Heart right ventricle (tissue), 16 donors: ENCODE data around the gene EXT2. TPM values are rescaled to one million over a fixed set of nuclear protein-coding genes. Genes with fewer than 3 reads are reported as not detected.

Experiments
- ATAC-seq, 8 donors: fragments of 200-7000 bp; cut with Tn5 transposase; one replicate each; pipeline ENCODE4 v1.9.1; 2020; ENCODE audit warnings: mild to moderate bottlenecking in 8 of 8, moderate library complexity in 8 of 8, moderate number of reproducible peaks in 1 of 8
- DNase-seq, 2 donors: peaks; one replicate each; pipeline ENCODE4 v3.0.0-alpha.2; 2020
- H3K27ac ChIP-seq, 10 donors: fragments of 200-600 bp; sonication (generic) in 2 of 10; one replicate each; pipeline versions ENCODE4 v1.5.0 to v1.8.0; 2020 to 2022; ENCODE audit warnings: mild to moderate bottlenecking in 3 of 10
- H3K27me3 ChIP-seq, 7 donors: fragments of 200-600 bp; one replicate each; pipeline ENCODE4 v1.8.0; 2021 to 2022; ENCODE audit warnings: mild to moderate bottlenecking in 2 of 7
- H3K36me3 ChIP-seq, 9 donors: fragments of 200-600 bp; sonication (generic) in 1 of 9; one replicate each; pipeline versions ENCODE4 v1.5.0 to v1.8.0; 2020 to 2022; ENCODE audit warnings: mild to moderate bottlenecking in 2 of 9
- H3K4me1 ChIP-seq, 9 donors: fragments of 200-600 bp; sonication (generic) in 1 of 9; one replicate each; pipeline versions ENCODE4 v1.5.0 to v1.8.0; 2020 to 2022; ENCODE audit warnings: mild to moderate bottlenecking in 4 of 9
- H3K4me3 ChIP-seq, 10 donors: fragments of 200-600 bp; sonication (generic) in 2 of 10; one replicate each; pipeline versions ENCODE4 v1.5.0 to v1.8.0; 2020 to 2022; ENCODE audit warnings: mild to moderate bottlenecking in 7 of 10, moderate library complexity in 2 of 10
- H3K9me3 ChIP-seq, 11 donors: fragments of 200-600 bp in 10 of 11; sonication (generic) in 2 of 11; one replicate each; pipeline versions ENCODE4 v1.5.0 to v1.8.0; 2013 to 2022; ENCODE audit warnings: mild to moderate bottlenecking in 2 of 11, control low read depth in 1 of 11, moderate library complexity in 1 of 11
- CTCF ChIP-seq, 9 donors: fragments of 200-600 bp; sonication (generic) in 2 of 9; IDR thresholded peaks; one replicate each; pipeline versions ENCODE4 v1.5.0 to v1.8.0; 2021 to 2022; ENCODE audit warnings: antibody characterized with exemption in 9 of 9, mild to moderate bottlenecking in 5 of 9, moderate library complexity in 1 of 9
- WGBS, 2 donors: extraction: QIAGEN DNeasy Blood & Tissue Kit; methylation state at CpG; one replicate each; pipeline ENCODE4 v1.1.7; 2013; ENCODE audit warnings: inconsistent platforms in 1 of 2; 5-methylcytosine and 5-hydroxymethylcytosine counted together
- intact Hi-C, 10 donors: fragments of 100-400 bp; cut with DNase I; formaldehyde crosslinking; loops; one replicate each; pipeline versions ENCODE4 v1.11.1 to v1.14.2; 2022
- polyA plus RNA-seq, 2 donors: library from polyadenylated mRNA; stranded (reverse); fragments of 200-250 nt; gene quantifications; one replicate each; pipeline ENCODE4 v1.2.3, GENCODE V29; 2013
- total RNA-seq, 10 donors: library from RNA; stranded (reverse); fragmentation: NEBNext Ultra II Directional in 3 of 10; extraction: Animal tissue kit (Norgen Biotek cat#: 25700) in 3 of 10; gene quantifications; one replicate each; pipeline versions ENCODE4 v1.2.1 to v1.2.4, GENCODE V29; 2021 to 2023
- donor health status: Arrhythmogenic right ventricular cardiomyopathy.
- donor health status: ischemic (EF 13 %, LVEDD 7.1; RV severe dilation, severe dysfunction).
- donor health status: healthy with polysubstance abuse.
- donor health status: DM: no; HTN: yes; CAD: no.
- donor health status: DM: no; HTN: no; CAD: no.
- donor health status: ischemic (EF 25% LVEDD 6.9; RV normal size, moderate dysfunction).
- donor health status: ischemic (EF 25% LVEDD 5.7; RV mildly dilated, moderate dysfunction).
- donor health status: healthy.
- donor health status: DM: yes; HTN: yes; CAD: no.
- donor health status: Ischemic cardiomyopathy.
- donor health status: ischemic (EF 35%, LVEDD 5.7; RV mildly dilated, moderate dysfunction).
- donor health status: nonischemic (EF 11% LVEDD 7.7; RV severe dilation, severe dysfunction).
- donor health status: DM: yes; HTN: yes; CAD: no.
- donor health status: PGD.
- donor health status: ischemic (EF 29% LVEDD 5.4; RV normal size, mild dysfunction).
- donor health status: nonischemic (EF 23%, LVEDD 6.1; RV moderate dilation, normal function).

Gene EXT2
- total and polyA plus RNA-seq, 12 donors, result 18.7 to 35.1 (median 28.2) TPM

- WGBS, 2 donors, result 98 to 100% methylated on average over 10 of the region's 10 CpGs
- Histone ChIP-seq H3K4me3 (no peak overlapping the region), H3K36me3 (no peaks in the 10 kb centered on the region), H3K4me1 (peaks cover 0 to 3% (median 0%) of the 10 kb centered on the region in 9 donors), H3K27ac (no peak overlapping the region), H3K27me3 (no peaks in the 10 kb centered on the region), H3K9me3 (no peaks in the 10 kb centered on the region)
- DNase-seq (no peak), ATAC-seq (no peak)
- TF ChIP-seq CTCF (IDR thresholded peaks at IDR 0.05), result no peak
- intact Hi-C loops, result no loop called here
These were observed 179.8 kb downstream of the EXT2 start for GRCh38 chr11:44275241-44275640.

- H3K27me3 ChIP-seq, result no peaks in the 10 kb centered on the region
- no peak for ATAC-seq
- intact Hi-C loops, result no loop called here
- WGBS, 2 donors, result 87 to 88% methylated on average over 7 of the region's 7 CpGs
- no peak overlapping the region for H3K4me3 ChIP-seq
- H3K4me1 ChIP-seq, result no peaks in the 10 kb centered on the region
- no peaks in the 10 kb centered on the region for H3K9me3 ChIP-seq
- DNase-seq, result no peak
- H3K27ac ChIP-seq, result no peak overlapping the region
- no peaks in the 10 kb centered on the region for H3K36me3 ChIP-seq
- TF ChIP-seq CTCF (IDR thresholded peaks at IDR 0.05), result no peak
These were observed 180.6 kb downstream of the EXT2 start for GRCh38 chr11:44275961-44276550.

GRCh38 chr11:44277196-44278090 is 182.0 kb downstream of the EXT2 start:
- intact Hi-C loops, result no loop called here
- Histone ChIP-seq H3K36me3 (no peaks in the 10 kb centered on the region), H3K4me1 (no peaks in the 10 kb centered on the region), H3K4me3 (no peak overlapping the region), H3K9me3 (no peaks in the 10 kb centered on the region), H3K27me3 (no peaks in the 10 kb centered on the region), H3K27ac (no peak overlapping the region)
- no peak for ATAC-seq
- TF ChIP-seq CTCF (IDR thresholded peaks at IDR 0.05), result no peak
- DNase-seq, result no peak
- WGBS, 2 donors, result 90 to 93% methylated on average over 18 of the region's 18 CpGs

- no peak for ATAC-seq
- intact Hi-C loops, result no loop called here
- 84 to 85% methylated on average over 6 of the region's 6 CpGs for WGBS, 2 donors
These were observed 184.0 kb downstream of the EXT2 start for GRCh38 chr11:44279483-44279882.

More at GRCh38 chr11:44279483-44279882, 184.0 kb downstream of the EXT2 start:
- H3K4me3 ChIP-seq, result no peak overlapping the region
- H3K4me1 ChIP-seq, result no peaks in the 10 kb centered on the region
- DNase-seq, result no peak
- H3K9me3 ChIP-seq, result no peaks in the 10 kb centered on the region
- H3K27me3 ChIP-seq, result no peaks in the 10 kb centered on the region
- no peak for TF ChIP-seq CTCF (IDR thresholded peaks at IDR 0.05)
- no peaks in the 10 kb centered on the region for H3K36me3 ChIP-seq
- no peak overlapping the region for H3K27ac ChIP-seq
